GM23248 (cell line): Measurements from ENCODE around the gene PVR.

ENCODE experiments used
- EZH2 ChIP-seq: fragments of 200-600 bp; sonication (generic); IDR thresholded peaks from 2 replicates; pipeline ENCODE4 v1.6.1; 2018; ENCODE audit warnings: antibody characterized with exemption, mild to moderate bottlenecking; ENCODE audit not compliant: insufficient read depth, poor library complexity, severe bottlenecking
- EZH2phosphoT487 ChIP-seq: fragments of 200-600 bp; sonication (generic); IDR thresholded peaks from 2 replicates; pipeline ENCODE4 v1.6.1; 2018; ENCODE audit warnings: antibody characterized with exemption, moderate library complexity, mild to moderate bottlenecking, low read depth; ENCODE audit not compliant: insufficient read depth

GRCh38 chr19:44618640-44619357 lies 24.9 kb upstream of the PVR start:
- no peak for TF ChIP-seq EZH2
- TF ChIP-seq EZH2phosphoT487: no peak
